Effector CD8-positive, alpha-beta T cell (primary cell): ENCODE data around the gene FBXL17.

Experiments
- DNase-seq: peaks from one replicate; lab custom pipeline; 2025; lab: John Stamatoyannopoulos, UW

The FBXL17 gene

GRCh38 chr5:108084105-108084504, 297.8 kb downstream of the FBXL17 start:
- no peak for DNase-seq

GRCh38 chr5:108083232-108083631, 298.7 kb downstream of the FBXL17 start:
- DNase-seq, result no peak

- no peak for DNase-seq
These were observed 300.2 kb downstream of the FBXL17 start for GRCh38 chr5:108081707-108082106.

GRCh38 chr5:108079753-108080152, 302.1 kb downstream of the FBXL17 start:
- no peak for DNase-seq

- DNase-seq, result no peak
These were observed 303.0 kb downstream of the FBXL17 start for GRCh38 chr5:108078882-108079281.

- DNase-seq, result no peak
These were observed 303.6 kb downstream of the FBXL17 start for GRCh38 chr5:108078345-108078744.

GRCh38 chr5:108074626-108075025, 307.3 kb downstream of the FBXL17 start:
- DNase-seq, result no peak

- no peak for DNase-seq
These were observed 317.6 kb downstream of the FBXL17 start for GRCh38 chr5:108064302-108064701.

GRCh38 chr5:108061941-108062340, 320.0 kb downstream of the FBXL17 start:
- DNase-seq, result no peak

GRCh38 chr5:108060340-108060739, 321.6 kb downstream of the FBXL17 start:
- DNase-seq, result no peak

- DNase-seq, result no peak
These were observed 322.6 kb downstream of the FBXL17 start for GRCh38 chr5:108059334-108059733.

- DNase-seq, result no peak
These were observed 327.5 kb downstream of the FBXL17 start for GRCh38 chr5:108054349-108054748.

GRCh38 chr5:108046955-108047670, 334.8 kb downstream of the FBXL17 start:
- DNase-seq, result no peak

- no peak for DNase-seq
These were observed 345.4 kb downstream of the FBXL17 start for GRCh38 chr5:108036482-108036881.

- DNase-seq, result no peak
These were observed 353.0 kb downstream of the FBXL17 start for GRCh38 chr5:108028883-108029282.

GRCh38 chr5:108028412-108028811, 353.5 kb downstream of the FBXL17 start:
- DNase-seq, result no peak

- no peak for DNase-seq
These were observed 355.9 kb downstream of the FBXL17 start for GRCh38 chr5:108025957-108026356.

GRCh38 chr5:108024986-108025385, 356.9 kb downstream of the FBXL17 start:
- no peak for DNase-seq

GRCh38 chr5:108016101-108016500, 365.8 kb downstream of the FBXL17 start:
- DNase-seq, result no peak

GRCh38 chr5:108006791-108007190, 375.1 kb downstream of the FBXL17 start:
- no peak for DNase-seq

GRCh38 chr5:108003178-108003577, 378.7 kb downstream of the FBXL17 start:
- no peak for DNase-seq

- DNase-seq, result no peak
These were observed 380.7 kb downstream of the FBXL17 start for GRCh38 chr5:108001222-108001621.

GRCh38 chr5:107997338-107997980, 384.4 kb downstream of the FBXL17 start:
- DNase-seq, result no peak

GRCh38 chr5:107993341-107993740, 388.6 kb downstream of the FBXL17 start:
- DNase-seq, result no peak
